ENCODE data around the gene MMEL1. TPM values are rescaled to one million over a fixed set of nuclear protein-coding genes. Genes with fewer than 3 reads are reported as not detected.

The MMEL1 gene
- total RNA-seq, 2 donors from 2014 or later, result 4.6 to 13.6 TPM

DNA sequence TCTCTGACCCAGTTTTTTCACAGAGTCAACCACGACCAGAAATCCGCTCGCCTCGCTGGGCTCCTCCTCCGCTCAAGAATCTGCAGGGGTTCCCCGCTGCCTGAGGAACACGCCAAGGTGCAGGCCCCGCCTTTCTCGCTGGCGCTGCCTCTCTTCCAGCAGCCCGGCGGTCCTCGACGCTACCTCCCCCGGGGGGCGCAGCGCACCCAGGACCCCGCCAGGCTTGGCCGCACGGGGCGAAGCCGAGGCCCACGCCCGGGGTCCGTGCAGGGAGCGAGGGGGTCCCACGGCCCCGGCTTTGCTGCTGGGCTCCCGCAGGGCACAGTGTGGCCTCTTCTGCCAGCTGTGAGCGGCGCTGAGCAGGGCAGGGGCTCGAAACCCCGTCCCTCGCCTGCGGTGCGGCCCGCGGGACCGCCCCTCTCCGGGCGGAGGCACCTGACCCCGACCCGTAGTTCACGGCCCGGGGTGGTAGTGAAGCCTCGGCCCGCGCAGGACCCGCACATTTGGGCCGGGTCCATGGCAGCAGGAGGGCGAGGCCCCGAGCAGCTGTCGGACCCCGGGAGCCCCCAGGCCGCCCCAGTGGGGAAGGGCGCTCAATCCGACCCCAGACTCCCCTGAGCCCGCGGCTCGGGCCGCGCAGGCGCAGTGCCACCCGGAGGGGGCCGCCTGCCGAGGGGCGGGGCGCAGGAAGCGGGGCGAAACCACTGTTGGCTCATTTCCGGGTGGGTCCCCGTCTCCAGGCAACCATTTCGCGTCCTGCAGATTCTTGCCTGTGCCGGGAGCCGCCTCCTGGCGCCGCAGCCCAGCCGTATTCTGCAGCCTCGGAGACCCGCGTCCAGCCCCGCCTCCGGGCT lies 10.0 kb upstream of the MMEL1 start:
- no peaks in the 10 kb centered on the region for H3K36me3 ChIP-seq
- no peaks in the 10 kb centered on the region for H3K9me3 ChIP-seq
- intact Hi-C loops (cut with DNase I), result loop anchor here (5.0 to 10.0 kb wide), 2 partner anchors 55 to 228 kb away; partner anchors contain the start of genes PEX10 and PRXL2B
- peak; percentile 87 for DNase-seq (ENCODE audit: low spot score)
- TF ChIP-seq POLR2AphosphoS5 (IDR thresholded peaks at IDR 0.05), result peak; percentile 89
- TF ChIP-seq, protein P1, sequence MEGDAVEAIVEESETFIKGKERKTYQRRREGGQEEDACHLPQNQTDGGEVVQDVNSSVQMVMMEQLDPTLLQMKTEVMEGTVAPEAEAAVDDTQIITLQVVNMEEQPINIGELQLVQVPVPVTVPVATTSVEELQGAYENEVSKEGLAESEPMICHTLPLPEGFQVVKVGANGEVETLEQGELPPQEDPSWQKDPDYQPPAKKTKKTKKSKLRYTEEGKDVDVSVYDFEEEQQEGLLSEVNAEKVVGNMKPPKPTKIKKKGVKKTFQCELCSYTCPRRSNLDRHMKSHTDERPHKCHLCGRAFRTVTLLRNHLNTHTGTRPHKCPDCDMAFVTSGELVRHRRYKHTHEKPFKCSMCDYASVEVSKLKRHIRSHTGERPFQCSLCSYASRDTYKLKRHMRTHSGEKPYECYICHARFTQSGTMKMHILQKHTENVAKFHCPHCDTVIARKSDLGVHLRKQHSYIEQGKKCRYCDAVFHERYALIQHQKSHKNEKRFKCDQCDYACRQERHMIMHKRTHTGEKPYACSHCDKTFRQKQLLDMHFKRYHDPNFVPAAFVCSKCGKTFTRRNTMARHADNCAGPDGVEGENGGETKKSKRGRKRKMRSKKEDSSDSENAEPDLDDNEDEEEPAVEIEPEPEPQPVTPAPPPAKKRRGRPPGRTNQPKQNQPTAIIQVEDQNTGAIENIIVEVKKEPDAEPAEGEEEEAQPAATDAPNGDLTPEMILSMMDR (IDR thresholded peaks at IDR 0.05), result peak in 2 of 4 experiments; percentile 41 to 48
- TF ChIP-seq POLR2A (IDR thresholded peaks at IDR 0.05), result peak; percentile 86
- H3K27me3 ChIP-seq (replicated peaks; ENCODE audit: insufficient read depth), result no peaks in the 10 kb centered on the region
- H3K4me1 ChIP-seq (replicated peaks), result peaks cover 5% of the 10 kb centered on the region
- 0% methylated on average over 66 of the region's 84 CpGs for WGBS
- H3K27ac ChIP-seq, result peak overlapping the region; percentile 69 to 84
- H3K4me3 ChIP-seq, result peak overlapping the region; percentile 75 to 77

DNA sequence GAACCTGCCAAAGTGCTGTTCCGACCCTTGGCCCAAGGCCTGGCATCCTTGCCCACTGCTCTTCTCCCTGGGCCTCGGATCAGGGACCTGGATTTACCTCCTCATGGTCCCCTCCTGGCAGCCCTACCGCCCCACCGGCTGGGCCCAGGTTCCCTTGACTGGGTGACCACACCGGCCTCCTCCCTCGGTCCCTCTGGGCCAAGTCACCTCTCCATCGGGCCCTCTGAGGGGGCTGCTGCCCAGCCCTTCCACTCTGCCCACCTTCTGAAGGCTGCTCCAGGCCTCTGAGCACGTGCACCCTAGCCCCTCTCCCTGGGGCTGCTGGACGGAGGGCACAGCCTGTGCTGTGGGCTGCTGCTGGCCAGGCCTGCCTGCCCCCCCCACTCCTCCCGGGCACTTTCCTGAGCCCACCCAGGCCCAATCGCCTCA lies 9.3 kb upstream of the MMEL1 start:
- intact Hi-C loops (cut with DNase I), result loop anchor here (5.0 to 10.0 kb wide), 2 partner anchors 55 to 227 kb away; partner anchors contain the start of genes PEX10 and PRXL2B
- DNase-seq (ENCODE audit: low spot score), result no peak

DNA sequence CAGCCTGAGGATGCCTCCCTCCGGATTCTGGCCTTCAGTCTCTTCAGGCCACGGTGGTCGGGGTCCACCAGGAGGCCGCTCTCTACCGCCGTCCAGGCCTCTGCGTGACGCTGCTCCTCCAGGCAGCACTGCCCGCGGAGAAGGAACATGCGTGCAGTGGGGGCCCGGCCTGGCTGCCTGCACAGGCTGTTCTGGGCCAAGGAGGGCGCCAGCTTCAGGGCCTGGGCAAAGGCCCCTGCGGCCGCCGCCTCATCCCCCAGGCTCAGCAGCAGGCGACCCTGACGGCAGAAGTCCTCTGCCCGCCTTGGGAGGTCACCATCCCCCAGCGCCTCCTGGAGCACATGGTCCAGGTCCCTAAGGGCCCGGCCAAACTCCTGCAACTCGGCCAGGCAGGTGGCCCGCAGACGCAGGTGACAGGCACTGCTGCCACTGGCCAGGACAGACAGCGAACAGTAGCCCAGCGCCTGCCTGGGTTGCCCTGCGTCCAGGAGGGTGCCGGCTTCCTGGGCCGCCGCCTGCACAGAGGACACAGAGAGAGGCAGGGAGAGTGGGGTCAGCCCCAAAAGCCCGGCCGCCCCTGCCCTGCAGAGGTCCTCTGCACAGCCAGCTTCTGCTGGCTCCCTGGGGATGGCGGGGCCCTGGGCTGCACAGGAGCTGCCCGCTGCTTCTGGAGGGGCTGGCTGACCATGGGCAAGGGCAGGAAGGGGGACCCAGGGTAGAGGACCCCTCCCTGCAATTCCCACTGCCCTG lies 8.7 kb upstream of the MMEL1 start:
- WGBS, result 92% methylated on average over 28 of the region's 34 CpGs
- intact Hi-C loops (cut with DNase I), result loop anchor here (5.0 to 10.0 kb wide), 2 partner anchors 54 to 227 kb away; partner anchors contain the start of genes PEX10 and PRXL2B
- H3K9me3 ChIP-seq, result no peaks in the 10 kb centered on the region

More for the DNA sequence above, 9.3 kb upstream of the MMEL1 start:
- no peaks in the 10 kb centered on the region for H3K9me3 ChIP-seq
- H3K27ac ChIP-seq, result peak overlapping the region; percentile 69 to 84
- no peak for TF ChIP-seq POLR2AphosphoS5 (IDR thresholded peaks at IDR 0.05)
- TF ChIP-seq POLR2A (IDR thresholded peaks at IDR 0.05), result no peak
- 27% methylated on average over 11 of the region's 11 CpGs for WGBS
- peaks cover 5% of the 10 kb centered on the region for H3K4me1 ChIP-seq (replicated peaks)
- no peaks in the 10 kb centered on the region for H3K36me3 ChIP-seq
- H3K4me3 ChIP-seq, result peak overlapping the region; percentile 75 to 77
- H3K27me3 ChIP-seq (replicated peaks; ENCODE audit: insufficient read depth), result no peaks in the 10 kb centered on the region

DNA sequence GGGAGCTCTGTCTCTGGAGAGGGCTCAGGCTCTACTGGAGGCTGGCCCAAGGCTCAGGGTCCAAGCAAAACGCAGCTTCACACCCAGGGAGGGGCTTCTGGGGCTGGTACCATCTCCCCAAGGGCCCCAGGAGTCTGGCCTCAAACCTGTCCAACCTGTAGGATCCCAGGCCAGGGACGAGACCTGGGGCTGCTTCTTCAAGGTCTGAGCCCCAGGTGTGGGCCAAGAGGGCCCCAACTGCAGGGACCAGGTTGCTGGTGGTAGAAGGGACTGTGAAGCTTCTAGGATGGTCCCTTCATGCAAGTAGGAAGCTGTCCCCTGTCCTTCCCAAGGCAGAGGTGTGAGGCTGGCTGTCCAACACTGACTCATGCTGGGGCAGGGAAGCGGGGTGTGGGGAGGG lies 7.8 kb upstream of the MMEL1 start:
- Histone ChIP-seq H3K27ac (no peak overlapping the region), H3K36me3 (no peaks in the 10 kb centered on the region), H3K4me1 (replicated peaks) (peaks cover 5% of the 10 kb centered on the region), H3K27me3 (replicated peaks; ENCODE audit: insufficient read depth) (no peaks in the 10 kb centered on the region), H3K9me3 (no peaks in the 10 kb centered on the region), H3K4me3 (no peak overlapping the region)
- intact Hi-C loops (cut with DNase I), result loop anchor here (5.0 to 10.0 kb wide), 2 partner anchors 53 to 226 kb away; partner anchors contain the start of genes PEX10 and PRXL2B
- WGBS, result 87% methylated on average over 3 of the region's 3 CpGs
- TF ChIP-seq, protein P1 (IDR thresholded peaks at IDR 0.05), result no peak
- TF ChIP-seq POLR2AphosphoS5 (IDR thresholded peaks at IDR 0.05), result no peak
- no peak for TF ChIP-seq POLR2A (IDR thresholded peaks at IDR 0.05)
- no peak for DNase-seq (ENCODE audit: low spot score)

More for the DNA sequence above, 8.7 kb upstream of the MMEL1 start:
- no peak overlapping the region for H3K27ac ChIP-seq
- H3K4me3 ChIP-seq, result peak overlapping the region in 1 of 2 donors; percentile 75
- DNase-seq (ENCODE audit: low spot score), result no peak
- H3K36me3 ChIP-seq, result no peaks in the 10 kb centered on the region
- TF ChIP-seq POLR2AphosphoS5 (IDR thresholded peaks at IDR 0.05) (no peak), POLR2A (IDR thresholded peaks at IDR 0.05) (no peak)
- TF ChIP-seq, protein P1 (IDR thresholded peaks at IDR 0.05), result no peak
- H3K27me3 ChIP-seq (replicated peaks; ENCODE audit: insufficient read depth), result no peaks in the 10 kb centered on the region
- peaks cover 5% of the 10 kb centered on the region for H3K4me1 ChIP-seq (replicated peaks)

Measured in prostate gland (tissue), 2 donors.